Cortex of kidney (tissue), 1 donor: ENCODE measurements around the gene TBC1D21.

Experiments
- DNase-seq: peaks from one replicate; lab custom pipeline; 2025; lab: John Stamatoyannopoulos, UW

TBC1D21 gene

DNA sequence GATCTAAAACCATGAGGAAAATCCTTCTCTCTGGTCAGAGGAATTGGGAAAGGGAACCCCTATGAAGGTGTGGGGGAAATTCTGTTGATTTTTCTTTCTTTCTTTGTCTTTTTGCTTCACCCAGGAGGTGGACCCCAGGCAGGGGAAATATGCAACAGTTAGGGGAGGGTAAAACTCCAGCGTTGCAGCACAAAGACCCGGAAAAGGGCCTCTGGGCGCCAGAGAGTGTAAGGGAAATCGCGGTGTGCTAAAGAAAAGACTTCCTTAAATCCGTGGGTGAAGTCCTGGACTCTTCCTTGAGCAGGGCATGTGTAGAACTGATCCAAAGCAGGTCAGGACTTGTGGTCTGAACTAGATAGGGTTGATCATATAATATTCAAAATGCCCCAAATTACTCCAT, 11.1 kb upstream of the TBC1D21 start:
- no peak for DNase-seq

GRCh38 chr15:73865379-73865778, 8.0 kb upstream of the TBC1D21 start:
- DNase-seq = no peak

DNA sequence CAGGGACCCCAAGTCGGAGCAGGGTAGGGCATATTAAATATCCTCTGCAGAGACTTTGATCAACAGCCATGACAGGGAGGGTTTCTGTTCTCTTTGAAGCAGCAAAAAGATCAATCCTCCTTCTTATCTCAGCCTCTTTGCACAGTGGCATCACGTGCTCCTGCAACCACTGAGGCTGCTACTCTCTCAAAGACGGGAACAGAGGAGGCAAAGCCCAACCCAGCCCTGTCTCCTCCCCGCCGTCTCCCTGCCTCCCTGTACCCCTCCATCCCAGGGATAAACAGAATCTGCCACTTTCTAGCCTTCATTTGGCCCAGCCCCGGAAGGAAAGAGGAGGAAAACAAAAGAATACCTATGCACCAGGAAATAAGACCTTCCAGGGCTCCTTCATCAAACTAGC, 7.5 kb upstream of the TBC1D21 start:
- no peak for DNase-seq

- no peak for DNase-seq
Observed at GRCh38 chr15:73866481-73866880, 6.9 kb upstream of the TBC1D21 start.

DNA sequence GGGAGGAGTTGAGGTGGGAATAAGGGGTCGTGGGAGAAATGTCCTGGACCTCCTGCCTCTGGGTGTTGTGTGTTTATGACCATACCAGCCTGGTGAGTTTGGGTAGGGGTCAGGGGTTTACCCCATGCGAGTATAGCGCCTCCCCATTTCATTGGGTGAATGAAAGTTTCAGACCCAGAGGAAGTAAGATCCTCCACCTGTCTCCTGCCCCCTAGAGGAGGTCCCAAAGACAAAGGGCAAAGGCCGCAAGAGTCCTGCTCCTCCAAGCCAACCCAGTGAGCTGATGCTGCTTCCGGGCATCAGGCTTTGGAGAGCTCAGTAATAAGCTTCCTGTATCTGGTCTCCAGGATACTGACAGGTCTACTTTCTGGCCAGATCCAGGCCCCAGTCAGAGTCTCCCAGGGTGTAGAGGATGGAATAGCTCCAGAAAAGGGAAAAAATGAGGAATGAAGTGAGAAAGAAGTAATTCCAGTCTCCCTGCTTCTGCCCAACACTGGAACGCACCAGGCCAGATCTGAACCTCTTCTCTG, 6.4 kb upstream of the TBC1D21 start:
- no peak for DNase-seq

DNA sequence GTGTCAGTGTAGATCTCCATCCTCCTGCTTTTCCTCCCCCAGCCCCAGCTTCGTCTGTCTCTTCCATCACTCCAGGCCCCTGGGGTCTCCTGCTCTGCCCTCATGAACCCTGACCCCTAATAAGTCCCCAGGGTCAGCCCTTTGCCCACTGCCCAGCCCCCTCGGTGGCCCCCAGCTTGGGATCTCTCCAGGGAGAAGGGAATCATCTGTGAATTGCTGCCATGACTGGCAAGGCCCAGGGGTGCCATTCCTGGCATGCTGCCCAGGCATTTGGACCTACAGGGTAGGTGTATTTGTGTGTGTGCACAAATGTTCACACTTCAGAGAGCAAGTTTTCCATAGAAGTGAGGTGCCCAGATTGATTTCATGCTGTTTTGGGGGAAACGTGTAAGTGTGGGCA, 5.9 kb upstream of the TBC1D21 start:
- DNase-seq = no peak

DNA sequence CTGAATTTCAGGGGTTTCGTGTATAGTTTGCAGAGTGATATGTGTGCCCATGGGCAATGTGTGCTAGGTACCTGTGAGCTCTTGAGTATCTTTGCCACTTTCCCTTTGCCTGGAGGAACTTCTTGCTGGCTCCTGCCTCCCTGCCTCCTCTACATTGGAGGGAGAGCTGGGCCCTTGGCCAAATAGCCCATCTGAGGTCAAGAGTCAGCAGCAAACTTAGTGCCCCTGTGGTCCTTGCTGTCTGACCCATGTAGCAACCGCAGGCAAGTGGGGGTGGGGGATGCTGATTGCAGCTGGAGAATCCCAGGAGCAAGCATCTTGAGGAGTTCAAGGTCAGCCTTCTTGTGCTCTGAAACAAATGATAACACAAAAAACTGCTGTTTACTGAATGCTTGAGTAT, 5.4 kb upstream of the TBC1D21 start:
- DNase-seq = no peak

DNA sequence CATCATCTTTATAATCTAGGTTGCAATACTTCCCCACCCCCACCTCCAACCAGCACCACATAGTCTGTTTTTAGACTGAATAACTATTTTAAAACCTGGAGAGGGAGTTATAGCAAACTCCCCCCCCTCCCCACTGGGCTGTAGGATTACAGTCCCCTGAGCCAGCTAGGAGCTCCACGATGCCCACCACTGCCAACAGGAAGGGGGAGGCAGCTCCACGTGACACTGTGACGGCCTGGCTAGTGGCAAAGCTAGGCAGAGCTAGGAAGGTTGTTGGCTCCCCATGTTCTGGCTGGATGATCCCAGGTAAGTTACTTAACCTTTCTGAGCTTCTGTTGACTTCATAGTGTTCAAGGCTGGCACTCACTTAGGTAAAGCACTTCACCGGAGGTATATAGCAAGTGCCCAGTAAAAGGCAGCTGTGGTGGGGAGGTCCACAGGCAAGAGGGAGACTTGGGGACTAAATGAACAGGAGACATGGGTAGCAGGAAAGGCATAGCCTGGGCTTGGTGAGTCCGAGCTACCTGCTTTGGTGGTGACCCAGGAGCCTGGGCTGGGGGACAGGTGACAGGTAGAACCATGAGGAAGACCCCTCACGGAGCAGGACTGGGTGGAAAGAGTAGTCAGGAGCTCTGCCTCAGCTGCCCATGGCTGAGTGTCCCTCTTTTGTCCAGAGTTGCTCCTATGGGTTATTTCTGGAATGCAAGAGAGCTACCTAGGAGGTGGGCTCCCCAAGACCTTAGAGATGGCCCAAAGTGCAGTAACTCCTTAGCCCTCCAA, 4.0 kb upstream of the TBC1D21 start:
- no peak for DNase-seq

DNA sequence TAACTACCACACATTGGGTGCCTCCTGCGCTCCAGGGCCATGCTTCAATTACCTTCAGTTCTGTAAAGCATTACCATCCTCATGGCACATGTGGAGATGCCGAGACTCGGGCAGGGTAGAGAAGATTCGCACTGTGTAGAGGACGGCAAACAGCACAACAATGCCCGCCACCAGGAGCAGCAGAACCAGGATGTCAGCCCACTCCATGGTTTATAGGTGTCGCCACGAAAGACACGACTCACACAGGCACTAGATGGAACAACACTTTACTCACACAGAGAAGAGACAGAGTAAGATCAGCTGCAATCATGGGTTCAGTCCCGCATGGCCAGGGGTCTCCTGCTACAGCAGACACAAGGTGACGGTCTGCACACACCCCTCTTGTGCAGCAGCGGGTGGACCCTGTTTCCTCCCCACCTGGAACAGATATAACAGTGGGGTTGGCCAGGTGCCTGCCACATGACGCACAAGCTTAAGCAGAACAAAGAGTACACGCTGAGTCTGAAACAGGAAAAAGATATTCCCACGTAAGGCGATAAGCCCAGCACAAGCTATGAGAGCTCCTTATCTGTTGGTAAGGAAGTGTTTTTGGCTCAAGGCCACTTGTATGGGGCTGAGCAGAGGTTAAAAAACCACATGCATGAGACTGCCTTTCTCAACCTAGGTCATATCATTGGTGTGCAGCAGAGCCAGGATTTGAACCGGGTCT, 2.5 kb upstream of the TBC1D21 start:
- no peak for DNase-seq

- no peak for DNase-seq
Observed at GRCh38 chr15:73872346-73872745, 1.0 kb upstream of the TBC1D21 start.

DNA sequence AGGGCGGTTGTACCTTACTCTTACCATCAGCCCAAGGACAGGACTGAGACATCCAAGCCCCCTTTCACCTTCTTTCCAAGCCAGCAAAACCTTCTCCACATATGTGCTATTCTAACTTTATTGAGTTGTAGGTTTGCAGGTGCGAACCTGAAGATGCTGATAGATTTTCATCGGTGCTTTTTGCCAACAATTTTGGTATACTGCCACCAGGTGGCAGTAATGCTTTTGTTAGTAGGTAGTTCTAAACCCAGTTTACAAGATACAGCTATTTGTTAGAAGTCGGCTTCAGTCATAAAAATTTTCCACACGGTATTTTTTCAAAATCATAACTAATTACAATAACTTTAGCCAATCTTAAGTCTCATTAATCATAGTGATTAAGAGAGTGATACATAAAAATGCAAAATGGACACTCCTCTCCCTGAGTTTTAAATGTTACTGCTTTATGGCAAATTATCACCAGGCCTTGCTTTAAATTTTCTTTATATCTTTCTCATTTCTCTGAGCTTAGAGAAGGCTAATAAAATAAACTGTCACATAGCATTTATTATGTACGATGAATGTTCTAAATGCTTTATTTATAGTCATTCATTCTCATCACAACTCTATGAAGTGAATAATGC, 636 bp downstream of the TBC1D21 start:
- no peak for DNase-seq

DNA sequence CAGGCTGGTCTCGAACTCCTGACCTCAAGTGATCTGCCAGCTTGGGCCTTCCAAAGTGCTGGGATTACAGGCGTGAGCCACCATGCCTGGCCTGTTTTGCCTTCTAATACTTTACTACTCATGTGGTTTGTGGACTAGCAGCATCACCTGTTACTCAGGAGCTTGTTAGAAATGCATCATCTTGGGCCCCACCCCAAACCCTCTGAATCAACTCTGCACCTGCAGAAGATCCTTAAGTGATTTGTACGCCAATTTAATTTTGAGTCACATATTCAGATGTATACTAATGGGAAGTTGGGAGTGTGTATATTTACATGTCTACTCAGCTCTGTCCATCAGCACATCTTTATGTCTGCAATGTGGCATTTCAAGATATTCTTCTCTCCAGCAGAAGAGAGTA, 6.1 kb downstream of the TBC1D21 start:
- DNase-seq = no peak

DNA sequence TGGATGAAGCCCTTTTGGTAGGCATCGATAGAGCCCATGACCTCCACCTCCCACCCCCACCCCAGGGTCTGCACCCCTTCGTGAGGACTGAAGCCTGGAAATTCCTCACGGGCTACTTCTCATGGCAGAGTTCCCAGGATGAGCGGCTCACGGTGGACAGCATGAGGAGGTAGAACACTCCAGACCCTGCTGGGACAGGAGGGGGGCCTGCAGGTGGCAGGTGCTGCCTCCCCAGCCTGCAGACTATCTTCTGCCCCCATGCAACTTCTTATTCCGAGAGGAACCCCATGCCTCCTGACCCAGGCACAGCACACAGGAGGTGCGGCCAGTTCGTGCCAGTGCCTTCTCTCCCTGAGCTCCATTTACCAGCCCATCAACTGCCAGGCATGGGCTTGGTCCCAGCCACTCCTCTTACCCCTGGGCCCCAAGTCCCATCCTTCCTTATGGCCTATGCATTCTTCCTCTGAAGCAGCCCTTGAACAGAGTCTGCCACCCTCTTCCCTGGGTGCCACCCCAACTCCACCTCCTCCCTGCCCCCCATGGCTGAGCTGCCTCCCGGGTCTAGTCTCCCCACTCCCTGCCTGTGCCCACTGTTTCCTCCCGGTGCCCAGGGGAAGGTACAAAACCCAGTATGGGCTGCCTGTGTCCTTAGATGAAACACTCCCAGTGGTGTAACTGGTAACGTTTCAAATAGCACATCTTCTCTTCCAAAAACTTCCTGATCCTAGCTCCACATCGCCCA, 8.4 kb downstream of the TBC1D21 start:
- no peak for DNase-seq

DNA sequence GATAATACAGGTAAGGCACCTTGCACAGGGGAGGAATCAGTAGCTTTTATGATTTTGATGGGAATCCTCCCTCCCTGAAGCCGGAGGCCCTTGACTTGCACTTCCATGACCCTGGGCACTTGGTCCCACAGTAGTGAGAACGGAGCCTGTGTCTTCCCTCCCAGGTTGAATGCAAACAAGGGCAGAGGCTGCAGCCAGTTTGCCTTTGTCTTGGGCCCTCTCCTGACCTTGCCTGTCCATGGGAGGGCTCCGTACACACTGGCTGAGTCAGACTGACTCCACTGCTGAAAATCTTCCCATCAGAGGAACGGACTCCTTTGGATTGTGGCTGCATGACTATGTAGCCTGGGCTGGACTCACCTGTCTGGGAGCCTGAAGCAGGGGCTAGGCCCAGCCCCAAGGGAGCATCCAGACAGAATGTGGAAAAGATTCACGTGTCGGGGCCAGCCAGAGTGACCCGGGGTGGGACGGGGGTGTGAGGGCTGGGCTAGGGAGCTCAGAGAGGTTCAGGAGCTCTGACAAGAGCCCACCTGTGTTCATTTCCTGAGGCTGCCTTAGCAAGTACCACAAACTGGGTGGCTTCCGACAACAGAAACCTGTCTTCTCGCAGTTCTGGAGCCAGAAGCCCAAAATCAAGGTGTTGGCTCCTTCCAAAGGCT, 9.5 kb downstream of the TBC1D21 start:
- no peak for DNase-seq

DNA sequence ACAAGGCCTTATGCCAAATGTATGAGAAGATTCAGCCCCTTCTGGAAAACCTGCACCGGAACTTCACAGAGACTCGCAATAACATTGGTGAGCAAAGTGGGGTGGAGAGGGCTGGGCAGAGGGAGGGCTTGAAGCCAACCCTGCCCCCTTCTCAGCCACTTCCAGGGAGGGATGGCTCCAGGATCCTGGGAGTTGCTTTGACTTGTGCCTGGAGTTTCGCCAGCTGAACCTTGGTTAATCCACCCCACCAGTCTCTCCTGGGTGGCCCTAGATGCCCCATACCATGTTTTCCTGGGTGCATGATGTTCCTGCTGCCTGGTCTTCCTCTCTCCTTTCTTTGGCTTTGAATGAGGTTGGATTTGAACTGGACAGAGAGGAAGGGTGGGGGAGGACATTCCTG, 10.8 kb downstream of the TBC1D21 start:
- DNase-seq = no peak

GRCh38 chr15:73885954-73886700, 12.8 kb downstream of the TBC1D21 start:
- DNase-seq = no peak

DNA sequence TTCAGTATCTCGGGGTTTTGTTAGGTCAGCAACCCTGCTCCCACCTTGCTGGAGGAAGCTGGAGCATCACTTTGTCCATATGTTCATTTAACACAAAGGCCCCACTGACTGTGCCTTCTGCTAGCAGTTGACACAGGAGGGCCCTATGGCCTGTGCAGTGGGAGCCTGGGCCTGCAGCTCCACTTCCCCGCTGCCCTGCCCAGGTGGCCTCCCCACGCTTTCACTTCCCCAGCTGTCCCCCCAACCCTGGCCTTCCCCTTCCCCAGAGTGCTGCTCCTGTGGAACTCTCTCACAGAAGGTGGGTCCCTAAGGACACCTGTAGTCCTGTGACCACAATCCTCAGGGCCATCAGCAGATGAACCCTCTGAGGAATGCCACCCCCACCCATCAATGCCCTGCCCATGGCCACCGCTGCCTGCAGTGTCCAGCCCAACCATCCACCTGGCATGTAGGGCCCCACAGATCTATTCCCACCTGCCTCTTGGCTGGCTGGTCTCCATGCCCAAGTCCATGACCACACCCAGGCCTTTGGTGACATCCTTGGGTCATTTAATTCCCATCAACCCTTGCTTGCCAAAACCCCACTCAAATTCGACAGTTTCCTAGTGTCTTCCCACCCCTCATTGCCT, 13.5 kb downstream of the TBC1D21 start:
- DNase-seq = no peak

- no peak for DNase-seq
Observed at GRCh38 chr15:73887481-73887880, 14.1 kb downstream of the TBC1D21 start.

DNA sequence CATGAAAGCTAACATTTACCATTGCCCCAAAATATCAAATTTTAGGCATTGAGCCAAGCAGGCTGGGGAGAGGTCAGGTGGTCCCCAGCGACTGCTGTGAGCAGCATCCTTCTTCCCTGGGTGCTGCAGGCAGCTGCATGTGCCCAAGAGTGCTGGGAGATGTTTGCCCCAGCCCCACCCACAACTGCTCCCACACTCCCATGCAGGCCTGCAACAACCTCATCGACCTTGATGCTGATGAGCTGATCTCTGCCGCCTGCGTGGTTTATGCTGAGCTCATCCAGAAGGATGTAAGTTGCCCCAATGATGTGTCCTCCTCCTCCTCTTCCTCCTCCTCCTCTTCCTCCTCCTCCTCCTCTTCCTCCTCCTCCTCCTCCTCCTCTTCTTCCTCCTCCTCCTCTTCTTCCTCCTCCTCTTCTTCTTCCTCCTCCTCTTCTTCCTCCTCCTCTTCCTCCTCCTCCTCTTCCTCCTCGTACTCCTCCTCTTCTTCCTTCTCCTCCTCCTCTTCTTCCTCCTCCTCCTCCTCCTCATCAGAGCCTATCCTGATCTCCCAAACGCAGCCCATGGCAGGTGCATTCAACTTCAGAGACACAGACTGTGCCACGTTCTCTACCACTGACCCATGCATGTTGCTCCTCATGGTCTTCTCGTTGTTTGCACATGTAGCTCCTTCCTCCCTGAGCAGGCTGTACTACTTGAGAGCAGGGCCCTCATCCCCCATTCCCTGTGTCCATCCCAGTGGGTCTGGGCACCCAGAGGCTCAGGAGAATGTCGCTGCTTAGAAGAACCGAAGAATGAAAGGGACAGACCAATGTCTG, 15.1 kb downstream of the TBC1D21 start:
- no peak for DNase-seq
